ENCODE data around the gene UNC5C.

UNC5C gene

GRCh38 chr4:95318044-95318443 lies 230.7 kb downstream of the UNC5C start:
- no peak for DNase-seq

- DNase-seq, result no peak
Observed at GRCh38 chr4:95317085-95317793, 231.5 kb downstream of the UNC5C start.

GRCh38 chr4:95314573-95314972 lies 234.2 kb downstream of the UNC5C start:
- no peak for DNase-seq

- DNase-seq, result no peak
Observed at GRCh38 chr4:95304898-95305297, 243.9 kb downstream of the UNC5C start.

- no peak for DNase-seq
Observed at GRCh38 chr4:95300304-95300703, 248.5 kb downstream of the UNC5C start.

GRCh38 chr4:95296052-95296451 lies 252.7 kb downstream of the UNC5C start:
- DNase-seq, result no peak

GRCh38 chr4:95295157-95295556 lies 253.6 kb downstream of the UNC5C start:
- DNase-seq, result no peak

- no peak for DNase-seq
Observed at GRCh38 chr4:95294321-95294720, 254.5 kb downstream of the UNC5C start.

- no peak for DNase-seq
Observed at GRCh38 chr4:95293014-95293413, 255.8 kb downstream of the UNC5C start.

GRCh38 chr4:95290702-95291101 lies 258.1 kb downstream of the UNC5C start:
- no peak for DNase-seq

GRCh38 chr4:95289028-95289634 lies 259.6 kb downstream of the UNC5C start:
- no peak for DNase-seq

GRCh38 chr4:95288552-95288951 lies 260.2 kb downstream of the UNC5C start:
- no peak for DNase-seq

- no peak for DNase-seq
Observed at GRCh38 chr4:95285797-95286196, 263.0 kb downstream of the UNC5C start.

- DNase-seq, result no peak
Observed at GRCh38 chr4:95284655-95285054, 264.1 kb downstream of the UNC5C start.

GRCh38 chr4:95283320-95283719 lies 265.5 kb downstream of the UNC5C start:
- no peak for DNase-seq

GRCh38 chr4:95272797-95273196 lies 276.0 kb downstream of the UNC5C start:
- no peak for DNase-seq

- DNase-seq, result no peak
Observed at GRCh38 chr4:95272036-95272435, 276.7 kb downstream of the UNC5C start.

GRCh38 chr4:95268819-95269565 lies 279.8 kb downstream of the UNC5C start:
- no peak for DNase-seq

- DNase-seq, result no peak
Observed at GRCh38 chr4:95267081-95267480, 281.7 kb downstream of the UNC5C start.

- no peak for DNase-seq
Observed at GRCh38 chr4:95265814-95266740, 282.7 kb downstream of the UNC5C start.

GRCh38 chr4:95264843-95265242 lies 283.9 kb downstream of the UNC5C start:
- DNase-seq, result no peak

GRCh38 chr4:95263960-95264359 lies 284.8 kb downstream of the UNC5C start:
- DNase-seq, result no peak

- DNase-seq, result no peak
Observed at GRCh38 chr4:95263391-95263790, 285.4 kb downstream of the UNC5C start.

Measured in effector CD8-positive, alpha-beta T cell (primary cell).